Panc1 (cell line): Measurements from ENCODE around the gene COL5A1.

Experiments used
- CTCF ChIP-seq: fragments of 450-650 bp; IDR thresholded peaks from 2 replicates; pipeline ENCODE4 v1.5.1; 2017; ENCODE audit warnings: mild to moderate bottlenecking
- POLR2AphosphoS5 ChIP-seq: IDR thresholded peaks from 2 replicates; pipeline ENCODE4 v1.6.1; 2012; ENCODE audit warnings: mild to moderate bottlenecking, low read depth, low read length, moderate library complexity
- REST ChIP-seq, 2 experiments: IDR thresholded peaks; 2 replicates each; pipeline ENCODE4 v1.6.1; 2011 to 2012; ENCODE audit warnings: low read depth in 2 of 2, control low read depth in 1 of 2, low read length in 1 of 2, mild to moderate bottlenecking in 1 of 2, moderate library complexity in 1 of 2; ENCODE audit not compliant: insufficient read depth in 1 of 2
- TCF7L2 ChIP-seq: IDR thresholded peaks from 2 replicates; pipeline ENCODE4 v1.6.1; 2011; ENCODE audit warnings: mild to moderate bottlenecking, low read depth, low read length, inconsistent platforms

- no peak for TF ChIP-seq CTCF
- TF ChIP-seq POLR2AphosphoS5 = no peak
- no peak for TF ChIP-seq REST (IDR thresholded peaks at IDR 0.05; ENCODE audit: insufficient read depth in 1 of 2, low read depth in 2 of 2, low read length in 1 of 2)
- TF ChIP-seq TCF7L2 = no peak
These were observed 107.0 kb downstream of the COL5A1 start for GRCh38 chr9:134748591-134748990.
